GM18520 (cell line): ENCODE measurements around the gene TNNT1.

Source experiments
- ATAC-seq: cut with Tn5 transposase; IDR thresholded peaks from one replicate; pipeline ENCODE4 v1.9.1; 2021; ENCODE audit not compliant: unreplicated experiment

Gene TNNT1

DNA sequence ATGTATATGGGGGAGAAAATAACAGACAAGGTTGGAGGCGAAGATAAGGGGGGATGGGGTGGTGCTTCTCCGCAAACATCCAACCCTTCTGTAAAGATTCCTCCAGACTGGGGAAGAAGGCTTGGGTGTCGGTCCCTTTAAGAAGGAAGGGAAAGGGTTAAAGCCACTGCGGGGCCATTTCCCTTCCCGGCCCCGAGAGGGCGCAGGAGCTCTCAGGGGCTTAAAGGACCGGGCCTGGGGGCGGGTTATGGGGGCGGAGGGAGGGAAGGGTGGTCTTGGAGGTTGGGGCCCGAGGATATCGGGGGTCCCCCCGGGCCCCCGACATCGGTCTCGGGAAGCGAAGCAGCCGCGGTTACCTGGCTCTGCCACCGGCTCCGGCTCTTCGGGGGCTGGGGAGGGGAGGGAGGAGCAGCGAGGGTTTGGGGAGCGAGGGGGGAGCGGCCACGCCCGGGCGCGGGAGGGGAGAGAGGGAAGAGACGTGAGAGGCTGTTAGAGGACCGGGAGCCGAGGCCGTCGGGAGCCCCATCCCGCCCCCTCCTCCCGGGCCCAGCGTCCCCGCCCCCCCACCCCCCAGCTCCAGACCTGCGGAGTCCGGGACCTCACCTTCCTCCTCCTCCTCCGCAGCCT lies 2.8 kb downstream of the TNNT1 start:
- no peak for ATAC-seq

- no peak for ATAC-seq
Measured at GRCh38 chr19:55145232-55145631, 3.8 kb downstream of the TNNT1 start.

DNA sequence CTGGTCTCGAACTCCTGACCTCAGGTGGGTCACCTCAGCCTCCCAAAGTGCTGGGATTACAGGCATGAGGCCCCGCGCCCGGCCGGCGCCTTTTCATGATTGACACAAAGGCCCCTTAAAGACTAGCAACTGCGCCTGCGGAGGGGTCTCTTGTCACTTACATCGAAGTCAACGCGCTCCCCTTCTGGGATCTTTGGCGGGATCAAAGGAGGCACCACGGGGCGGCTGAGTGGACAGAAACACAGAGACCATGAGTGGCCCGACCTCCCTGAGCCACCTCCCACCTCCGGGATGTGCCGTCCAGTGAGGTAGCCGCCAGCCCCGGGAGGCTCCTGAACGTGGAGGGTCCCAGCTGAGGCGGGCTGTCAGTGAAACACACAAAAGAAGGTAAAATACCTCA lies 7.3 kb downstream of the TNNT1 start:
- no peak for ATAC-seq

GRCh38 chr19:55137915-55138314 lies 11.1 kb downstream of the TNNT1 start:
- no peak for ATAC-seq

GRCh38 chr19:55136399-55137102 lies 12.5 kb downstream of the TNNT1 start:
- ATAC-seq: no peak

DNA sequence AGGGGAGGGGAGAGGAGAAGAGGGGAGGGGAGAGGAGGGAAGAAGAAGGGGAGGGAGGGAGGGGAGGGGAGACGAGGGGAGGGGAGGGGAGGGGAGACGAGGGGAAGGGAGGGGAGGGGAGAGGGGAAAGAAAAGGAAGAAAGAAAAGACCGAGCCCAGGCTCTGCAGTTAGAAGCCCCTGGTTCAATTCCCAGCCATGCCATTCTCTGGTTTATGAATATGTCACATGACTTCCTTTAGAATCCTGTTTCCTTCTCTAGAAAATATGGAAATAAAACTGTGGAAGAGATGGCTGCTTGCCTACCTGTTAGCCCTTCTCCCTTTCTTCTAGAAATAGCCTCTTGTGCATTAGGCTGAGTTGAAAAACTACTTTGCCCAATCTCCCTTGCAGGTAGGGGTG lies 14.3 kb downstream of the TNNT1 start:
- ATAC-seq: no peak

DNA sequence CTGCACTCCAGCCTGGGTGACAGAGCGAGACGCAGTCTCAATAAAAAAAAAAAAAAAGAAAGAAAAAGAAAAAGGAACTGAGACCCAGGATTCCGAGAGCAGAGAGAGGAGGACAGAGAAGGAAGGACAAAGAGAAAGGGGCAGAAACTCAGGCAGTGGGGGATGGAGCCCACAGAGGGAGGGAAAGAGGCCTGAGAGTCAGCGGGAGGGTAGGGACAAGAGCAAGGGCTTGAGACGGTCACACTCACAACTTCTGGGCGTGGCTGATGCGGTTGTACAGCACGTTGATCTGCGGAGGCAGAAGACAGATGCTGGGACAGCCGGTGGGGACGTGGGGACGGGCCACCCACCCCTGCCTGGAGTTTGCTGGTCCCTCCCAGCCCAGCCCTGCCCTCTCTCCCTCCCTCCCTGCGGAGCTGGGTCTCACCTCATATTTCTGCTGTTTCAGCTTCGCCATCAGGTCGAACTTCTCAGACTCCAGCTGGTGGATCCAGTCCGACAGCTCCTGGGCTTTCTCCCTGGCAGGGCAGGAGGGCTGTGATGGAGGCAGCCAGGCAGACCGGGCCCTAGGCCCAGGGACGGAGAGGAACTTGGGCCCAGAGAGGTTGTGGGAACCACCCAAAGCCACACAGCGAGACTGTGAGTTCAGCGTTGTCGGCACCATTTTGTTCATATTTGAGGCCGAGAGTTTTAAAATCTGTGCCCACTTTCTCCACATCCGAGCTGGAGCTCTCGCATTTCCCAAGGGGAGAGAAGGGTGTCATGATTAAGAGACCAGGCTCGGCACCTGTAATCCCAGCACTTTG lies 15.2 kb downstream of the TNNT1 start:
- no peak for ATAC-seq

DNA sequence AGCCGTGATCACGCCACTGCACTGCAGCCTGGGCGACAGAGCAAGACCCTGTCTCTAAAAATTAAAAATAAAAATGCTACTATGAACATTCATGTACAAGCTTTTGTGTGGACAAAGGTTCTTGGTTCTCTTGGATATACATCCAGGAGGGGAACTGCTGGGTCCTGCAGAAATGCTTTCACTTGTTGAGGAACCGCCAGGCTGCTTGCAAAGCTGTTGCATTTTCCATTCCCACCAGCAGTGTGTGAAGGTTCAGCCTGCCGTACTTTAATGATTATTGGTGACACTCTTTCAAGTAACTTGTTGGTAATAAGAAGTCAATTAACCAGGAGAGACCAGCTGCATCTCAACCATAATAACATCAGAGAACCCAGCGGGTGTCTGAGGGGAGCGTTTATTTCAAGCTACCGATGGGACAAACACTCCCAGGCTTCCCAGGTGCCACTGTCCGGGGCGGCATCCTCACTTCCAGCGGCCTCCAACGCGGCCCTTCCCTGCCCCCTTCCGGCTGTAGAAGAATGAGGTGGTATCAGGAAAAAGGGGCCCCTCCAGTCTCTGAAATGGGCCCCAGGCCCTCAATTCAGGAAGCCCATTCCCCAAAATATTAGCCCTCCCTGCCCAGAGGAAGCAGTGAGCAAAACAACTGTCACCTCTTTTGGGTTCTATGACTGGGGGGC lies 16.4 kb downstream of the TNNT1 start:
- no peak for ATAC-seq

- ATAC-seq: no peak
Measured at GRCh38 chr19:55131421-55131820, 17.6 kb downstream of the TNNT1 start.

- ATAC-seq: no peak
Measured at GRCh38 chr19:55119053-55119452, 30.0 kb downstream of the TNNT1 start.

- no peak for ATAC-seq
Measured at GRCh38 chr19:55118401-55118991, 30.5 kb downstream of the TNNT1 start.

- peak; percentile 94 for ATAC-seq
Measured at GRCh38 chr19:55117663-55118391, 31.2 kb downstream of the TNNT1 start.

- no peak for ATAC-seq
Measured at GRCh38 chr19:55116859-55117662, 31.9 kb downstream of the TNNT1 start, which contains the start of gene PPP1R12C. PPP1R12C (minus strand) TSS chr19:55117637; CDS start chr19:55117543, 94 bp downstream.

GRCh38 chr19:55116232-55116858 lies 32.7 kb downstream of the TNNT1 start:
- no peak for ATAC-seq

GRCh38 chr19:55115446-55116065 lies 33.5 kb downstream of the TNNT1 start:
- no peak for ATAC-seq

DNA sequence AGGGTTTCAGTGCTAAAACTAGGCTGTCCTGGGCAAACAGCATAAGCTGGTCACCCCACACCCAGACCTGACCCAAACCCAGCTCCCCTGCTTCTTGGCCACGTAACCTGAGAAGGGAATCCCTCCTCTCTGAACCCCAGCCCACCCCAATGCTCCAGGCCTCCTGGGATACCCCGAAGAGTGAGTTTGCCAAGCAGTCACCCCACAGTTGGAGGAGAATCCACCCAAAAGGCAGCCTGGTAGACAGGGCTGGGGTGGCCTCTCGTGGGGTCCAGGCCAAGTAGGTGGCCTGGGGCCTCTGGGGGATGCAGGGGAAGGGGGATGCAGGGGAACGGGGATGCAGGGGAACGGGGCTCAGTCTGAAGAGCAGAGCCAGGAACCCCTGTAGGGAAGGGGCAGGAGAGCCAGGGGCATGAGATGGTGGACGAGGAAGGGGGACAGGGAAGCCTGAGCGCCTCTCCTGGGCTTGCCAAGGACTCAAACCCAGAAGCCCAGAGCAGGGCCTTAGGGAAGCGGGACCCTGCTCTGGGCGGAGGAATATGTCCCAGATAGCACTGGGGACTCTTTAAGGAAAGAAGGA lies 34.4 kb downstream of the TNNT1 start:
- ATAC-seq: no peak

- no peak for ATAC-seq
Measured at GRCh38 chr19:55113570-55114039, 35.4 kb downstream of the TNNT1 start.
